H9 (cell line): Measurements from ENCODE around the gene NCLN. TPM values are rescaled to one million over a fixed set of nuclear protein-coding genes. Genes with fewer than 3 reads are reported as not detected.

Experiments used
- DNase-seq: peaks from one replicate; pipeline ENCODE4 v3.0.0-alpha.2; 2017
- H2AFZ ChIP-seq: one replicate; pipeline ENCODE4 v1.6.1; 2013; ENCODE audit warnings: mild to moderate bottlenecking, low read length, control low read depth, moderate library complexity
- H2AK5ac ChIP-seq: 2 replicates; pipeline ENCODE4 v1.6.1; 2013; ENCODE audit warnings: low read length, control low read depth, mixed read lengths; ENCODE audit not compliant: insufficient read length
- H2BK120ac ChIP-seq: one replicate; pipeline ENCODE4 v1.6.1; 2013; ENCODE audit warnings: low read depth, mild to moderate bottlenecking, low read length, control low read depth, inconsistent platforms; ENCODE audit not compliant: poor library complexity, severe bottlenecking
- H2BK12ac ChIP-seq: 2 replicates; pipeline ENCODE4 v1.6.1; 2013; ENCODE audit warnings: low read length, control low read depth, mixed read lengths, low read depth; ENCODE audit not compliant: insufficient read length
- H2BK15ac ChIP-seq: 2 replicates; pipeline ENCODE4 v1.6.1; 2013; ENCODE audit warnings: low read depth, low read length, control low read depth
- H2BK20ac ChIP-seq: one replicate; pipeline ENCODE4 v1.6.1; 2013; ENCODE audit warnings: low read depth, mild to moderate bottlenecking, low read length, control low read depth, inconsistent platforms; ENCODE audit not compliant: poor library complexity, severe bottlenecking
- H2BK5ac ChIP-seq: 2 replicates; pipeline ENCODE4 v1.6.1; 2013; ENCODE audit warnings: low read length, control low read depth, mixed read lengths; ENCODE audit not compliant: insufficient read length
- H3K14ac ChIP-seq: 2 replicates; pipeline ENCODE4 v1.6.1; 2013; ENCODE audit warnings: low read length, control low read depth; ENCODE audit not compliant: insufficient read depth
- H3K18ac ChIP-seq: 2 replicates; pipeline ENCODE4 v1.6.1; 2013; ENCODE audit warnings: low read depth, mild to moderate bottlenecking, mixed read lengths, low read length, control low read depth; ENCODE audit not compliant: insufficient read length
- H3K23ac ChIP-seq: 2 replicates; pipeline ENCODE4 v1.6.1; 2013; ENCODE audit warnings: low read length, control low read depth, mixed read lengths, low read depth; ENCODE audit not compliant: insufficient read length
- H3K23me2 ChIP-seq: 2 replicates; pipeline ENCODE4 v1.6.1; 2013; ENCODE audit warnings: low read depth, mild to moderate bottlenecking, mixed read lengths, low read length, control low read depth; ENCODE audit not compliant: insufficient read length, poor library complexity, severe bottlenecking
- H3K27ac ChIP-seq: 2 replicates; pipeline ENCODE4 v1.5.1; 2013; ENCODE audit warnings: low read length, control low read depth, mixed read lengths, low read depth; ENCODE audit not compliant: insufficient read length
- H3K27me3 ChIP-seq: 2 replicates; pipeline ENCODE4 v1.6.1; 2013; ENCODE audit warnings: low read length, control low read depth, inconsistent platforms; ENCODE audit not compliant: insufficient read depth
- H3K4ac ChIP-seq: 2 replicates; pipeline ENCODE4 v1.6.1; 2013; ENCODE audit warnings: low read depth, mild to moderate bottlenecking, control low read depth, inconsistent platforms, low read length, moderate library complexity
- H3K4me1 ChIP-seq: 2 replicates; pipeline ENCODE4 v1.6.1; 2013; ENCODE audit warnings: low read length, control low read depth, inconsistent platforms; ENCODE audit not compliant: insufficient read depth
- H3K4me2 ChIP-seq: 2 replicates; pipeline ENCODE4 v1.6.1; 2013; ENCODE audit warnings: low read length, control low read depth, mixed read lengths; ENCODE audit not compliant: insufficient read length, insufficient read depth
- H3K56ac ChIP-seq: 2 replicates; pipeline ENCODE4 v1.6.1; 2013; ENCODE audit warnings: low read depth, mild to moderate bottlenecking, mixed read lengths, low read length, control low read depth; ENCODE audit not compliant: insufficient read length
- H3K79me1 ChIP-seq: 2 replicates; pipeline ENCODE4 v1.6.1; 2013; ENCODE audit warnings: low read depth, mild to moderate bottlenecking, moderate library complexity, low read length, control low read depth, inconsistent platforms; ENCODE audit not compliant: insufficient read depth, poor library complexity, severe bottlenecking
- H3K79me2 ChIP-seq: 2 replicates; pipeline ENCODE4 v1.6.1; 2013; ENCODE audit warnings: low read length, control low read depth, inconsistent platforms; ENCODE audit not compliant: insufficient read depth
- H3K9ac ChIP-seq: 2 replicates; pipeline ENCODE4 v1.6.1; 2013; ENCODE audit warnings: low read length, control low read depth, mixed read lengths; ENCODE audit not compliant: insufficient read length; ENCODE audit errors: extremely low read depth
- H3K9me3 ChIP-seq: one replicate; pipeline ENCODE4 v1.6.1; 2013; ENCODE audit warnings: low read depth, low read length, inconsistent platforms; ENCODE audit not compliant: control insufficient read depth
- H3T11ph ChIP-seq: one replicate; pipeline ENCODE4 v1.6.1; 2013; ENCODE audit warnings: mild to moderate bottlenecking, low read length, control low read depth, inconsistent platforms
- H4K20me1 ChIP-seq: one replicate; pipeline ENCODE4 v1.6.1; 2013; ENCODE audit not compliant: control insufficient read depth, insufficient read length, insufficient read depth
- H4K5ac ChIP-seq: 2 replicates; pipeline ENCODE4 v1.6.1; 2013; ENCODE audit warnings: low read depth, mild to moderate bottlenecking, mixed read lengths, low read length, control low read depth; ENCODE audit not compliant: insufficient read length
- H4K8ac ChIP-seq: replicated peaks from 2 replicates; pipeline ENCODE4 v1.6.1; 2013; ENCODE audit warnings: low read length, control low read depth, mixed read lengths, low read depth; ENCODE audit not compliant: insufficient read length
- H4K91ac ChIP-seq: 2 replicates; pipeline ENCODE4 v1.6.1; 2013; ENCODE audit warnings: low read depth, mild to moderate bottlenecking, moderate library complexity, mixed read lengths, low read length, control low read depth; ENCODE audit not compliant: insufficient read length
- H3K27ac Mint-ChIP-seq, 3 experiments: 2 replicates in 2 of 3; 3 replicates in 1 of 3; pipeline ENCODE4 v1.8.0; 2020 to 2021; ENCODE audit warnings: mixed read lengths in 3 of 3, mild to moderate bottlenecking in 1 of 3, moderate library complexity in 1 of 3
- H3K27me3 Mint-ChIP-seq: 2 replicates; pipeline ENCODE4 v1.8.0; 2021; ENCODE audit warnings: low read depth, mild to moderate bottlenecking, moderate library complexity, mixed read lengths
- H3K36me3 Mint-ChIP-seq, 3 experiments: 2 replicates in 2 of 3; 3 replicates in 1 of 3; pipeline ENCODE4 v1.8.0; 2020 to 2021; ENCODE audit warnings: low read depth in 3 of 3, mixed read lengths in 3 of 3; ENCODE audit not compliant: insufficient read depth in 1 of 3
- H3K4me1 Mint-ChIP-seq, 2 experiments: 2 replicates each; pipeline ENCODE4 v1.8.0; 2020; ENCODE audit warnings: mixed read lengths in 2 of 2
- H3K4me3 Mint-ChIP-seq, 2 experiments: 2 replicates in 1 of 2; 3 replicates in 1 of 2; pipeline ENCODE4 v1.8.0; 2020 to 2021; ENCODE audit warnings: mild to moderate bottlenecking in 2 of 2, mixed read lengths in 2 of 2, moderate library complexity in 1 of 2
- H3K9me3 Mint-ChIP-seq, 2 experiments: 2 replicates in 1 of 2; 3 replicates in 1 of 2; pipeline ENCODE4 v1.8.0; 2020; ENCODE audit warnings: mild to moderate bottlenecking in 2 of 2, mixed read lengths in 2 of 2, moderate library complexity in 1 of 2
- WGBS: extraction: QIAGEN DNeasy Blood & Tissue Kit; methylation state at CpG from one replicate; pipeline ENCODE4 v1.1.7; 2013; ENCODE audit warnings: missing lambda C conversion rate, low lambda C conversion rate, mixed read lengths; ENCODE audit not compliant: insufficient read length; ENCODE audit errors: extremely low coverage; 5-methylcytosine and 5-hydroxymethylcytosine counted together
- long read RNA-seq: library from polyadenylated mRNA; unstranded; transcript quantifications from one replicate; pipeline ENCODE4 v2.0.0, GENCODE V29; 2020
- total RNA-seq: library from RNA; stranded (reverse); gene quantifications from 2 replicates; pipeline ENCODE4 v1.2.1, GENCODE V29; 2021
- TF ChIP-seq, protein P1 (sequence below): fragments of 200-600 bp; sonication (generic); conservative IDR thresholded peaks from 3 replicates; pipeline ENCODE4 v1.8.0; 2021; ENCODE audit warnings: antibody characterized with exemption, mild to moderate bottlenecking

The NCLN gene, protein sequence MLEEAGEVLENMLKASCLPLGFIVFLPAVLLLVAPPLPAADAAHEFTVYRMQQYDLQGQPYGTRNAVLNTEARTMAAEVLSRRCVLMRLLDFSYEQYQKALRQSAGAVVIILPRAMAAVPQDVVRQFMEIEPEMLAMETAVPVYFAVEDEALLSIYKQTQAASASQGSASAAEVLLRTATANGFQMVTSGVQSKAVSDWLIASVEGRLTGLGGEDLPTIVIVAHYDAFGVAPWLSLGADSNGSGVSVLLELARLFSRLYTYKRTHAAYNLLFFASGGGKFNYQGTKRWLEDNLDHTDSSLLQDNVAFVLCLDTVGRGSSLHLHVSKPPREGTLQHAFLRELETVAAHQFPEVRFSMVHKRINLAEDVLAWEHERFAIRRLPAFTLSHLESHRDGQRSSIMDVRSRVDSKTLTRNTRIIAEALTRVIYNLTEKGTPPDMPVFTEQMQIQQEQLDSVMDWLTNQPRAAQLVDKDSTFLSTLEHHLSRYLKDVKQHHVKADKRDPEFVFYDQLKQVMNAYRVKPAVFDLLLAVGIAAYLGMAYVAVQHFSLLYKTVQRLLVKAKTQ
- total RNA-seq = 94.8 and 100 TPM in 2 replicates
- long read RNA-seq, full-length matches to known transcripts = 200 of 533 reads
- long read RNA-seq, partial matches to known transcripts = 22 of 533 reads
- long read RNA-seq, other reads (novel, unspliced or antisense) = 311 of 533 reads

DNA sequence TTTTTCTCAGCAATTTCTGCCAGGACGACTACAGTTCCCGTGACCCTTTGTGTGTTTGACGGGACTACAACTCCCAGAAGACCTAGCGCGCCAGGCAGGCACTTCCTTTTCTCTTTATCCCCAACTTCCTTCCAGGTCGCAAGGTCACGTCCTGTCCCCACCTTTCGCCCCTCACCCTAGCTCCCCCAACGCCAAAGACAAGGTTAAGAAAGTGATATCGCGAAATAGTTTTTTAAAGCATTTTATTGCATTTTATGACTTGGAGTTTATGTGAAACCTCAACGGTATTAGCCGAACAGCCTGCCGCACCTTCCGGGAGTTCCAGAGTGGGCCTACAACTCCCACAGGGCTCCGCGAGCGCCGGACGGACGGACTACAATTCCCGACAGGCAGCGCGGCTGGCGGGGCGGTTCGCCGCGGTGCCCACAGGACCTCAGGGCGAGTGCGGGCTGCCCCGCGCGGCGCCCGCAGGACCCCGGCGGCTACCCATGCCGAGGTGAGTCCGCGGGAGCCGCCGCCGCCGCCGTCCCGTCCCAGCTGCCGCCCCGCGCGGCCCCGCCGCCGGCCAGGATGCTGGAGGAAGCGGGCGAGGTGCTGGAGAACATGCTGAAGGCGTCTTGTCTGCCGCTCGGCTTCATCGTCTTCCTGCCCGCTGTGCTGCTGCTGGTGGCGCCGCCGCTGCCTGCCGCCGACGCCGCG, at the start of gene NCLN:
Gene NCLN (plus strand): TSS at position 470 of the 699 bp plus-strand sequence. CDS start 101 bp downstream, at position 571.
- TF ChIP-seq, protein P1, sequence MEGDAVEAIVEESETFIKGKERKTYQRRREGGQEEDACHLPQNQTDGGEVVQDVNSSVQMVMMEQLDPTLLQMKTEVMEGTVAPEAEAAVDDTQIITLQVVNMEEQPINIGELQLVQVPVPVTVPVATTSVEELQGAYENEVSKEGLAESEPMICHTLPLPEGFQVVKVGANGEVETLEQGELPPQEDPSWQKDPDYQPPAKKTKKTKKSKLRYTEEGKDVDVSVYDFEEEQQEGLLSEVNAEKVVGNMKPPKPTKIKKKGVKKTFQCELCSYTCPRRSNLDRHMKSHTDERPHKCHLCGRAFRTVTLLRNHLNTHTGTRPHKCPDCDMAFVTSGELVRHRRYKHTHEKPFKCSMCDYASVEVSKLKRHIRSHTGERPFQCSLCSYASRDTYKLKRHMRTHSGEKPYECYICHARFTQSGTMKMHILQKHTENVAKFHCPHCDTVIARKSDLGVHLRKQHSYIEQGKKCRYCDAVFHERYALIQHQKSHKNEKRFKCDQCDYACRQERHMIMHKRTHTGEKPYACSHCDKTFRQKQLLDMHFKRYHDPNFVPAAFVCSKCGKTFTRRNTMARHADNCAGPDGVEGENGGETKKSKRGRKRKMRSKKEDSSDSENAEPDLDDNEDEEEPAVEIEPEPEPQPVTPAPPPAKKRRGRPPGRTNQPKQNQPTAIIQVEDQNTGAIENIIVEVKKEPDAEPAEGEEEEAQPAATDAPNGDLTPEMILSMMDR = no peak

More for the DNA sequence above, at the start of gene NCLN:
- DNase-seq = peak; percentile 93
- no peak within 1 kb of the TSS for H3K23ac ChIP-seq
- H3K9ac ChIP-seq = peak within 1 kb of the TSS; percentile 84
- no peak within 1 kb of the TSS for H3T11ph ChIP-seq
- no peak within 1 kb of the TSS for H2BK20ac ChIP-seq
- H3K79me1 ChIP-seq = peaks cover 22% of the 10 kb centered on the region
- peaks cover 20% of the 10 kb centered on the region; the same call in 1 of the 2 replicates for H3K79me2 ChIP-seq
- H3K4ac ChIP-seq = no peak within 1 kb of the TSS
- no peak within 1 kb of the TSS for H2BK120ac ChIP-seq
- H3K36me3 Mint-ChIP-seq = peaks cover 6 to 7% (median 6%) of the 10 kb centered on the region in 3 experiments; a peak in 6 of 7 replicates
- H2BK15ac ChIP-seq = no peak within 1 kb of the TSS
- no peaks in the 10 kb centered on the region for H3K4me1 ChIP-seq
- no peak within 1 kb of the TSS for H4K91ac ChIP-seq
- H2BK12ac ChIP-seq = no peak within 1 kb of the TSS
- peaks cover 8% of the 10 kb centered on the region for H3K23me2 ChIP-seq
- H3K18ac ChIP-seq = peak within 1 kb of the TSS; percentile 96
- WGBS = no CpG with 5 or more reads among the region's 69 CpGs
- H2BK5ac ChIP-seq = peak within 1 kb of the TSS; percentile 94
- peak within 1 kb of the TSS; percentile 99 for H2AFZ ChIP-seq
- no peaks in the 10 kb centered on the region for H3K27me3 ChIP-seq
- H3K27ac Mint-ChIP-seq = peak within 1 kb of the TSS; percentile 98 to 100 (median 99)
- no peak within 1 kb of the TSS for H4K8ac ChIP-seq
- no peaks in the 10 kb centered on the region for H3K9me3 ChIP-seq
- peak within 1 kb of the TSS; percentile 86 for H3K4me2 ChIP-seq
- no peak within 1 kb of the TSS for H2AK5ac ChIP-seq
- no peak within 1 kb of the TSS for H3K56ac ChIP-seq
- H4K5ac ChIP-seq = no peak within 1 kb of the TSS
- no peaks in the 10 kb centered on the region; a peak in 1 of 5 replicates for H3K9me3 Mint-ChIP-seq
- peaks cover 14 to 26% of the 10 kb centered on the region in 2 experiments for H3K4me1 Mint-ChIP-seq
- peak within 1 kb of the TSS; percentile 93 for H3K14ac ChIP-seq
- peaks cover 1% of the 10 kb centered on the region; the same call in 1 of the 2 replicates for H3K27me3 Mint-ChIP-seq
- no peak within 1 kb of the TSS for H3K27ac ChIP-seq
- H3K4me3 Mint-ChIP-seq = peak within 1 kb of the TSS; percentile 90 to 99
- no peaks in the 10 kb centered on the region for H4K20me1 ChIP-seq
